HEK293T (cell line): ENCODE results near the gene NF1.

Experiments
- ARNT ChIP-seq: fragments of 450-650 bp; IDR thresholded peaks from 2 replicates; pipeline ENCODE4 v1.6.1; 2017; ENCODE audit warnings: mild to moderate bottlenecking
- BHLHE40 ChIP-seq: fragments of 450-650 bp; IDR thresholded peaks from 2 replicates; pipeline ENCODE4 v1.6.1; 2016; ENCODE audit warnings: mild to moderate bottlenecking, moderate library complexity, borderline replicate concordance
- CTBP1 ChIP-seq: fragments of 450-650 bp; IDR thresholded peaks from 2 replicates; pipeline ENCODE4 v1.6.1; 2016; ENCODE audit warnings: borderline replicate concordance
- FOXA1 ChIP-seq: fragments of 450-650 bp; IDR thresholded peaks from 2 replicates; pipeline ENCODE4 v1.6.1; 2016; ENCODE audit warnings: mild to moderate bottlenecking
- FOXK2 ChIP-seq: fragments of 450-650 bp; IDR thresholded peaks from 2 replicates; pipeline ENCODE4 v1.6.1; 2016; ENCODE audit warnings: mild to moderate bottlenecking
- FOXM1 ChIP-seq: fragments of 450-650 bp; IDR thresholded peaks from 2 replicates; pipeline ENCODE4 v1.6.1; 2017; ENCODE audit warnings: mild to moderate bottlenecking, borderline replicate concordance
- SP1 ChIP-seq: fragments of 450-650 bp; IDR thresholded peaks from 2 replicates; pipeline ENCODE4 v1.6.1; 2017
- SUZ12 ChIP-seq: fragments of 450-650 bp; IDR thresholded peaks from 2 replicates; pipeline ENCODE4 v1.6.1; 2016; ENCODE audit warnings: mild to moderate bottlenecking
- TF ChIP-seq, protein P1 (sequence below): fragments of 450-650 bp; IDR thresholded peaks from 2 replicates; pipeline ENCODE4 v1.6.1; 2016

DNA sequence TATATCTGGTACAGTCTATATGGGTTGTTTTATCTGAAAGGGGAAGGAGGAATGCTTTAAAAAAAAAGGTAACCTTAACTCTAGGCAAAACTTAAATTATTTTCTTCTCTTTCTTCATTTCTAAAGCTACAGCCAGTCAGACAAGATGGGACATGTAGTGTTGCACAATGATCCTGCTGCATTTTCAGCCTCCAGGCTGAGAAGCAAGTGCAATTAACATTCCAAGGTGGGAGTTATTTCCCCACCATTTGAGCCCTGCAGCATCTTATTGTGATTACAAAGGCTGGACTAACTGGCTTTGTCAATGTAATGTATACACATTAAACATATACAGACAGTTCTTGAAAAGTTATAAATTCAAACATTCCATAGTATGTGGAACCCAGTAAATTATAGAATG is 22.6 kb upstream of the NF1 start:
- no peak for TF ChIP-seq SP1
- TF ChIP-seq FOXM1: no peak
- TF ChIP-seq CTBP1: no peak
- TF ChIP-seq FOXA1: no peak
- TF ChIP-seq, protein P1, sequence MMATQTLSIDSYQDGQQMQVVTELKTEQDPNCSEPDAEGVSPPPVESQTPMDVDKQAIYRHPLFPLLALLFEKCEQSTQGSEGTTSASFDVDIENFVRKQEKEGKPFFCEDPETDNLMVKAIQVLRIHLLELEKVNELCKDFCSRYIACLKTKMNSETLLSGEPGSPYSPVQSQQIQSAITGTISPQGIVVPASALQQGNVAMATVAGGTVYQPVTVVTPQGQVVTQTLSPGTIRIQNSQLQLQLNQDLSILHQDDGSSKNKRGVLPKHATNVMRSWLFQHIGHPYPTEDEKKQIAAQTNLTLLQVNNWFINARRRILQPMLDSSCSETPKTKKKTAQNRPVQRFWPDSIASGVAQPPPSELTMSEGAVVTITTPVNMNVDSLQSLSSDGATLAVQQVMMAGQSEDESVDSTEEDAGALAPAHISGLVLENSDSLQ: no peak
- TF ChIP-seq SUZ12: no peak
- TF ChIP-seq BHLHE40: no peak
- TF ChIP-seq FOXK2: no peak
- TF ChIP-seq ARNT: no peak
